ENCODE data around the gene MCF2L. TPM values are rescaled to one million over a fixed set of nuclear protein-coding genes. Genes with fewer than 3 reads are reported as not detected.

The MCF2L gene
- total and polyA plus RNA-seq, 10 of the 15 experiments (the other 5 are each of a cell fraction or from before 2014, with no cell fraction given): 0.06 to 1.1 (median 0.21) TPM; not detected in 2

DNA sequence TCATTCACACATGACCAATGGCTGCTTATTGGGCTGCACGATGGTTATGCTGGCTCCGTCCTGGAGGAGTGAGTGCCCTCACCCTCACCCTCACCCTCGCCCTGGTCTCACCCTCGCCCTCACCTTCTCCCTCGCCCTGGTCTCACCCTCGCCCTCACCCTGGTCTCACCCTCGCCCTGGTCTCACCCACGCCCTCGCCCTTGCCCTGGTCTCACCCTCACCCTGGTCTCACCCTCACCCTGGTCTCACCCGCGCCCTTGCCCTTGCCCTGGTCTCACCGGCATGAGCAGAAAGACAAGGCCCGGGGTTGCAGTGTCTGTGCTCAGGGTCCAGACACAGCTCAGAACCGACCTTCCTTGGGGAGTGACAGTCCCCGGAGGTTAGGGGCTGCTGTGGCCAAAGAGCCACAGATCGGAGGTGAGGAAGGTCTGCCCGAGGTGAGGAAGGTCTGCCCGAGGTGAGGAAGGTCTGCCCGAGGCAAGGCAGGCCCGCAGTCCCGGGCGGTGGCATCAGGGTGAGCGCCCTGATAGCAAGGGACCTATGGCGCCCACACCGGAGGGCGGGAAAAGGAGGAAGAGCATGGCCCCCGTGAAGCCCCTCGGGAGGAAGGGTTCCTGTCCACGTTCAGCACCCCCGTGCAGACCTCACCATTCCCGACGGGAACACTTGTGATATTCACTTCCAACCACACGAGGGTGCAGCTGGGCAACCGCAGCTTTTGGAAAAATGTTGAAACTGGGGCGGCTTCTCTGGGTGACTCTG lies 65.6 kb downstream of the MCF2L start:
- Histone ChIP-seq H3K9ac (ENCODE audit: control insufficient read depth, insufficient read depth, low read length) (no peak overlapping the region), H3K27me3 (replicated peaks in 1 of 2; ENCODE audit: control insufficient read depth in 2 of 2, insufficient read depth in 2 of 2, low read length in 1 of 2) (no peaks in the 10 kb centered on the region), H2AFZ (ENCODE audit: control insufficient read depth, low read depth, low read length) (no peak overlapping the region), H3K4me2 (ENCODE audit: control insufficient read depth, insufficient read depth) (no peak overlapping the region), H3K9me3 (replicated peaks; ENCODE audit: control insufficient read depth, insufficient read depth, low read length) (no peaks in the 10 kb centered on the region), H4K20me1 (ENCODE audit: control insufficient read depth, insufficient read depth) (no peaks in the 10 kb centered on the region), H3K4me3 (no peak overlapping the region), H3K4me1 (ENCODE audit: control insufficient read depth, insufficient read depth, low read length) (no peaks in the 10 kb centered on the region), H3K36me3 (ENCODE audit: control insufficient read depth in 2 of 2, insufficient read depth in 2 of 2, low read length in 1 of 2) (no peaks in the 10 kb centered on the region), H3K79me2 (ENCODE audit: control insufficient read depth, insufficient read depth, low read length) (no peaks in the 10 kb centered on the region), H3K27ac (ENCODE audit: control insufficient read depth, insufficient read depth) (no peak overlapping the region)
- ATAC-seq: no peak
- ChIA-PET POLR2A (no interaction called here), SMC1A (ENCODE audit: uncharacterized antibody, unreplicated experiment) (no interaction called here), CTCF (no interaction called here), RAD21 (ENCODE audit: unreplicated experiment) (no interaction called here)
- intact Hi-C loops (cut with micrococcal nuclease; ENCODE audit: unreplicated experiment) (no loop called here), in situ Hi-C loops (cut with MboI) (no loop called here)
- WGBS (ENCODE audit: insufficient coverage, insufficient replicate concordance, low lambda C conversion rate, missing lambda C conversion rate): 46% methylated on average over 33 of the region's 35 CpGs
- DNase-seq (ENCODE audit: low read depth, low spot score): no peak
- no TSS peak for BruUV-seq (replicated peaks)
- TF ChIP-seq, protein P1, sequence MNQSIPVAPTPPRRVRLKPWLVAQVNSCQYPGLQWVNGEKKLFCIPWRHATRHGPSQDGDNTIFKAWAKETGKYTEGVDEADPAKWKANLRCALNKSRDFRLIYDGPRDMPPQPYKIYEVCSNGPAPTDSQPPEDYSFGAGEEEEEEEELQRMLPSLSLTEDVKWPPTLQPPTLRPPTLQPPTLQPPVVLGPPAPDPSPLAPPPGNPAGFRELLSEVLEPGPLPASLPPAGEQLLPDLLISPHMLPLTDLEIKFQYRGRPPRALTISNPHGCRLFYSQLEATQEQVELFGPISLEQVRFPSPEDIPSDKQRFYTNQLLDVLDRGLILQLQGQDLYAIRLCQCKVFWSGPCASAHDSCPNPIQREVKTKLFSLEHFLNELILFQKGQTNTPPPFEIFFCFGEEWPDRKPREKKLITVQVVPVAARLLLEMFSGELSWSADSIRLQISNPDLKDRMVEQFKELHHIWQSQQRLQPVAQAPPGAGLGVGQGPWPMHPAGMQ (IDR thresholded peaks at IDR 0.05; ENCODE audit: borderline replicate concordance): no peak
- TF ChIP-seq PML (IDR thresholded peaks at IDR 0.05; ENCODE audit: low read length) (no peak), NR2C1 (IDR thresholded peaks at IDR 0.05) (no peak)
- no peak for FAIRE-seq

GRCh38 chr13:113035213-113035800 lies 66.3 kb downstream of the MCF2L start:
- Histone ChIP-seq H3K4me2 (ENCODE audit: control insufficient read depth, insufficient read depth) (no peak overlapping the region), H3K9me3 (replicated peaks; ENCODE audit: control insufficient read depth, insufficient read depth, low read length) (no peaks in the 10 kb centered on the region), H3K36me3 (ENCODE audit: control insufficient read depth in 2 of 2, insufficient read depth in 2 of 2, low read length in 1 of 2) (no peaks in the 10 kb centered on the region), H3K9ac (ENCODE audit: control insufficient read depth, insufficient read depth, low read length) (no peak overlapping the region), H4K20me1 (ENCODE audit: control insufficient read depth, insufficient read depth) (no peaks in the 10 kb centered on the region), H3K79me2 (ENCODE audit: control insufficient read depth, insufficient read depth, low read length) (no peaks in the 10 kb centered on the region), H2AFZ (ENCODE audit: control insufficient read depth, low read depth, low read length) (no peak overlapping the region), H3K27me3 (replicated peaks in 1 of 2; ENCODE audit: control insufficient read depth in 2 of 2, insufficient read depth in 2 of 2, low read length in 1 of 2) (no peaks in the 10 kb centered on the region), H3K4me3 (no peak overlapping the region), H3K27ac (ENCODE audit: control insufficient read depth, insufficient read depth) (no peak overlapping the region), H3K4me1 (ENCODE audit: control insufficient read depth, insufficient read depth, low read length) (no peaks in the 10 kb centered on the region)
- no peak for TF ChIP-seq ASH2L (IDR thresholded peaks at IDR 0.05; ENCODE audit: borderline replicate concordance, low read depth)
- TF ChIP-seq CHD1 (IDR thresholded peaks at IDR 0.05; ENCODE audit: low read depth, low read length): no peak
- TF ChIP-seq YY1 (IDR thresholded peaks at IDR 0.05; ENCODE audit: low read depth, low read length): no peak
- no peak for TF ChIP-seq HDGF (IDR thresholded peaks at IDR 0.05)
- FAIRE-seq: no peak
- CTCF ChIA-PET: no interaction called here
- POLR2A ChIA-PET: no interaction called here
- no peak for DNase-seq (ENCODE audit: low read depth, low spot score)
- BruUV-seq (replicated peaks): no TSS peak
- in situ Hi-C loops (cut with MboI): no loop called here
- SMC1A ChIA-PET (ENCODE audit: uncharacterized antibody, unreplicated experiment): no interaction called here
- intact Hi-C loops (cut with micrococcal nuclease; ENCODE audit: unreplicated experiment): no loop called here
- ATAC-seq: no peak
- WGBS (ENCODE audit: insufficient coverage, insufficient replicate concordance, low lambda C conversion rate, missing lambda C conversion rate): 41% methylated on average over 20 of the region's 20 CpGs
- RAD21 ChIA-PET (ENCODE audit: unreplicated experiment): no interaction called here
